GM23248 (cell line): ENCODE results near the gene KCNQ1OT1.

Source experiments
- EZH2 ChIP-seq: fragments of 200-600 bp; sonication (generic); IDR thresholded peaks from 2 replicates; pipeline ENCODE4 v1.6.1; 2018; ENCODE audit warnings: antibody characterized with exemption, mild to moderate bottlenecking; ENCODE audit not compliant: insufficient read depth, poor library complexity, severe bottlenecking
- EZH2phosphoT487 ChIP-seq: fragments of 200-600 bp; sonication (generic); IDR thresholded peaks from 2 replicates; pipeline ENCODE4 v1.6.1; 2018; ENCODE audit warnings: antibody characterized with exemption, moderate library complexity, mild to moderate bottlenecking, low read depth; ENCODE audit not compliant: insufficient read depth

DNA sequence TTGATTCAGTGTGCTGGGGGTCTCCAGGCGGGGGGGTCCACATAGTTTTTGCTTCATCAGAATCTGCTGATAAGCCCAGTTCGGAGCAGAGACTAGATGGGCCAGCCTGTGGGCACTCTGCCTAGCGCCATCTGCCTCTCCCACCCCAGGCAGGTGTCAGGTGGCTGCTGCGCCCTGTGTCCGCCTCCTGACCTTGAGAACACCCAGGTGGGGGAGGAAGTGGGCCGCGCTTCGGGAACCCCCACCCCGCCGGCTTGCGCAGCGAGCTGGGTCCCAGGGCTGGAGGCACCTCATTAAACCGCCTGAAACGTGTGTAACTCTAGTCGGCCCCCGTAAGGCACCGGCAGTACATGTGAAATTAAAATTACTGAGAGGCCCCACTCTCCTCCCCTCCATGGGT, 141.4 kb downstream of the KCNQ1OT1 start:
- no peak for TF ChIP-seq EZH2
- no peak for TF ChIP-seq EZH2phosphoT487
